SK-N-SH (cell line): Measurements from ENCODE around the gene CALD1. TPM values are rescaled to one million over a fixed set of nuclear protein-coding genes. Genes with fewer than 3 reads are reported as not detected.

Experiments used
- CTCF ChIA-PET: fragments of 300-600, 350-600 bp; formaldehyde crosslinking; extraction: SDS; loops from one replicate; lab custom pipeline; 2021; lab: Yijun Ruan, JAX
- POLR2A ChIA-PET: fragments of 350-600 bp; sonication (Branson Sonifier 250); formaldehyde crosslinking; extraction: SDS; loops from one replicate; lab custom pipeline; 2020; ENCODE audit warnings: antibody characterized with exemption, inconsistent platforms; lab: Yijun Ruan, JAX
- DNase-seq: peaks from one replicate; pipeline ENCODE4 v3.0.0; 2012
- H2AFZ ChIP-seq: fragments of 200-600 bp; sonication (generic); 2 replicates; pipeline ENCODE4 v1.8.1; 2016; ENCODE audit warnings: antibody characterized with exemption, mild to moderate bottlenecking, low read depth
- H3F3A ChIP-seq: fragments of 200-600 bp; sonication (generic); replicated peaks from 2 replicates; pipeline ENCODE3; 2016; ENCODE audit warnings: antibody characterized with exemption, mild to moderate bottlenecking; ENCODE audit not compliant: insufficient read depth
- H3K27ac ChIP-seq, 2 experiments: fragments of 200-500 bp in 1 of 2; fragments of 200-600 bp in 1 of 2; sonication (Bioruptor generic) in 1 of 2; sonication (generic), shearing (Covaris generic) in 1 of 2; 2 replicates each; pipeline versions ENCODE4 v1.5.1 to v1.6.1; 2014 to 2016; ENCODE audit warnings: low read depth in 2 of 2, inconsistent platforms in 1 of 2, low read length in 1 of 2, mild to moderate bottlenecking in 1 of 2, mixed read lengths in 1 of 2
- H3K27me3 ChIP-seq: fragments of 200-600 bp; sonication (generic), shearing (Covaris generic); 2 replicates; pipeline ENCODE4 v1.6.1; 2016; ENCODE audit warnings: mixed run types; ENCODE audit not compliant: insufficient read depth
- H3K36me3 ChIP-seq, 2 experiments: fragments of 200-500 bp in 1 of 2; fragments of 200-600 bp in 1 of 2; sonication (Bioruptor generic) in 1 of 2; sonication (generic) in 1 of 2; replicated peaks in 1 of 2; 2 replicates each; pipeline versions ENCODE3 to v1.5.1; 2014 to 2016; ENCODE audit warnings: low read length in 1 of 2, mild to moderate bottlenecking in 1 of 2; ENCODE audit not compliant: insufficient read depth in 2 of 2, control insufficient read depth in 1 of 2
- H3K4me1 ChIP-seq, 2 experiments: fragments of 200-500 bp in 1 of 2; fragments of 200-600 bp in 1 of 2; sonication (Bioruptor generic) in 1 of 2; sonication (generic), shearing (Covaris generic) in 1 of 2; 2 replicates each; pipeline versions ENCODE4 v1.5.1 to v1.6.1; 2014 to 2016; ENCODE audit warnings: low read depth in 1 of 2, low read length in 1 of 2, mixed run types in 1 of 2; ENCODE audit not compliant: insufficient read depth in 2 of 2, control insufficient read depth in 1 of 2
- H3K4me2 ChIP-seq: fragments of 200-600 bp; sonication (generic), shearing (Covaris generic); 2 replicates; pipeline ENCODE4 v1.6.1; 2017; ENCODE audit warnings: mixed run types
- H3K4me3 ChIP-seq, 2 experiments: fragments of 200-500 bp in 1 of 2; fragments of 200-600 bp in 1 of 2; sonication (Bioruptor generic) in 1 of 2; sonication (generic), shearing (Covaris generic) in 1 of 2; 2 replicates each; pipeline versions ENCODE4 v1.5.1 to v1.8.1; 2014 to 2016; ENCODE audit warnings: low read depth in 2 of 2, inconsistent platforms in 1 of 2, low read length in 1 of 2, mild to moderate bottlenecking in 1 of 2, mixed read lengths in 1 of 2, moderate library complexity in 1 of 2
- H3K79me2 ChIP-seq: fragments of 200-600 bp; sonication (generic); 2 replicates; pipeline ENCODE4 v1.8.1; 2017; ENCODE audit warnings: mild to moderate bottlenecking; ENCODE audit not compliant: insufficient read depth
- H3K9ac ChIP-seq: fragments of 200-600 bp; sonication (generic); 2 replicates; pipeline ENCODE4 v1.6.1; 2017; ENCODE audit warnings: mixed run types
- H3K9me2 ChIP-seq: fragments of 200-600 bp; sonication (generic); 2 replicates; pipeline ENCODE4 v1.6.1; 2017; ENCODE audit warnings: mixed run types
- H3K9me3 ChIP-seq: fragments of 200-600 bp; sonication (generic); 2 replicates; pipeline ENCODE4 v1.6.1; 2017; ENCODE audit warnings: mixed run types, mild to moderate bottlenecking, moderate library complexity
- H4K20me1 ChIP-seq: fragments of 200-600 bp; sonication (generic); 2 replicates; pipeline ENCODE4 v1.6.1; 2017; ENCODE audit warnings: mild to moderate bottlenecking, mixed run types; ENCODE audit not compliant: insufficient read depth
- CHD2 ChIP-seq: fragments of 150-350 bp; IDR thresholded peaks from 2 replicates; pipeline ENCODE4 v1.6.1; 2018; ENCODE audit warnings: low read length; ENCODE audit not compliant: partially characterized antibody
- ELF1 ChIP-seq: IDR thresholded peaks from 2 replicates; pipeline ENCODE4 v1.4.0; 2012
- EZH2phosphoT487 ChIP-seq: fragments of 200-600 bp; sonication (generic); IDR thresholded peaks from 2 replicates; pipeline ENCODE4 v1.6.1; 2017; ENCODE audit warnings: low read depth, mixed run types, mild to moderate bottlenecking, antibody characterized with exemption, moderate library complexity, borderline replicate concordance
- FOSL2 ChIP-seq: IDR thresholded peaks from 2 replicates; pipeline ENCODE4 v1.4.0; 2012; ENCODE audit warnings: low read depth, mild to moderate bottlenecking, moderate library complexity, borderline replicate concordance
- IRF3 ChIP-seq: fragments of 150-350 bp; IDR thresholded peaks from 2 replicates; pipeline ENCODE4 v1.6.1; 2016; ENCODE audit warnings: mild to moderate bottlenecking, low read depth, low read length
- REST ChIP-seq: IDR thresholded peaks from 2 replicates; pipeline ENCODE4 v1.6.1; 2012; ENCODE audit warnings: mild to moderate bottlenecking, low read depth, low read length, moderate library complexity
- RXRA ChIP-seq: IDR thresholded peaks from 2 replicates; pipeline ENCODE4 v1.4.0; 2012; ENCODE audit warnings: low read depth, mild to moderate bottlenecking, borderline replicate concordance
- SIN3A ChIP-seq: IDR thresholded peaks from 2 replicates; pipeline ENCODE4 v1.6.1; 2012; ENCODE audit warnings: low read depth, mild to moderate bottlenecking, low read length, moderate library complexity, borderline replicate concordance
- USF1 ChIP-seq: IDR thresholded peaks from 2 replicates; pipeline ENCODE4 v1.4.0; 2012; ENCODE audit warnings: low read depth, borderline replicate concordance
- USF2 ChIP-seq: fragments of 150-350 bp; IDR thresholded peaks from 2 replicates; pipeline ENCODE4 v1.6.1; 2017; ENCODE audit warnings: antibody characterized with exemption, low read length, low read depth, borderline replicate concordance
- YY1 ChIP-seq: IDR thresholded peaks from 2 replicates; pipeline ENCODE4 v1.4.0; 2012; ENCODE audit warnings: low read depth, mild to moderate bottlenecking
- ZBTB33 ChIP-seq: IDR thresholded peaks from 2 replicates; pipeline ENCODE4 v1.4.0; 2012; ENCODE audit warnings: low read depth, borderline replicate concordance
- WGBS: methylation state at CpG from one replicate; pipeline ENCODE4 v1.1.6; 2017; ENCODE audit warnings: low lambda C conversion rate; 5-methylcytosine and 5-hydroxymethylcytosine counted together
- polyA plus RNA-seq, 3 experiments: library from polyadenylated mRNA; depleted of rRNA; stranded (reverse); fragments of >200 nt; gene quantifications; 2 replicates each; pipeline ENCODE4 v1.2.3, GENCODE V29; 2012

The CALD1 gene
- polyA plus RNA-seq, 1 of the 3 experiments (the other 2 are of a cell fraction), result 299 TPM

GRCh38 chr7:134777470-134777869 is 2.0 kb upstream of the CALD1 start (continued):
- no peak for TF ChIP-seq EZH2phosphoT487
- no peak for TF ChIP-seq CHD2
- no peak for TF ChIP-seq RXRA
- TF ChIP-seq ZBTB33, result no peak
- TF ChIP-seq YY1, result no peak
- TF ChIP-seq USF1, result no peak
- TF ChIP-seq, all 33 proteins: peak for 0

GRCh38 chr7:134777908-134778580 is 1.4 kb upstream of the CALD1 start:
- POLR2A ChIA-PET, result no interaction called here
- peak overlapping the region; percentile 14; the same call in 1 of the 2 replicates for H3K9ac ChIP-seq
- DNase-seq, result no peak
- peaks cover 22 to 37% of the 10 kb centered on the region in 2 experiments for H3K4me1 ChIP-seq
- H3F3A ChIP-seq, result peaks cover 24% of the 10 kb centered on the region
- TF ChIP-seq FOSL2 (no peak), USF2 (no peak)
- 96% methylated on average over 2 of the region's 2 CpGs for WGBS
- no peaks in the 10 kb centered on the region for H3K9me2 ChIP-seq
- no peak overlapping the region; a peak in 1 of 4 replicates for H3K4me3 ChIP-seq
- peaks cover 34% of the 10 kb centered on the region for H3K79me2 ChIP-seq
- peak overlapping the region; percentile 87 to 90 for H3K27ac ChIP-seq
- H3K4me2 ChIP-seq, result peak overlapping the region; percentile 86
- H2AFZ ChIP-seq, result peak overlapping the region; percentile 60; the same call in 1 of the 2 replicates
- H3K9me3 ChIP-seq, result no peaks in the 10 kb centered on the region
- CTCF ChIA-PET, result no interaction called here
- peaks cover 25% of the 10 kb centered on the region for H4K20me1 ChIP-seq
- H3K36me3 ChIP-seq, result peaks cover 11 to 13% of the 10 kb centered on the region in 2 experiments
- H3K27me3 ChIP-seq, result no peaks in the 10 kb centered on the region

- H3K27me3 ChIP-seq, result no peaks in the 10 kb centered on the region
- H2AFZ ChIP-seq, result 0 out of 2 replicates have a peak overlapping the region, but pooled peaks have one; percentile 5
- peak overlapping the region; percentile 69 to 74 for H3K4me3 ChIP-seq
- DNase-seq, result no peak
- ChIA-PET POLR2A (no interaction called here), CTCF (no interaction called here)
- no peaks in the 10 kb centered on the region for H3K9me3 ChIP-seq
- H3K27ac ChIP-seq, result peak overlapping the region; percentile 87 to 90
- TF ChIP-seq SIN3A, result no peak
- TF ChIP-seq ELF1, result no peak
- TF ChIP-seq IRF3, result no peak
- TF ChIP-seq REST, result no peak
- no peaks in the 10 kb centered on the region for H3K9me2 ChIP-seq
- H3K79me2 ChIP-seq, result peaks cover 51% of the 10 kb centered on the region
- peaks cover 24% of the 10 kb centered on the region for H3F3A ChIP-seq
- peaks cover 32 to 39% of the 10 kb centered on the region in 2 experiments for H3K4me1 ChIP-seq
- WGBS, result 2% methylated on average over 4 of the region's 4 CpGs
- peak overlapping the region; percentile 82 for H3K9ac ChIP-seq
- H4K20me1 ChIP-seq, result peaks cover 41% of the 10 kb centered on the region
- H3K4me2 ChIP-seq, result peak overlapping the region; percentile 86
- peaks cover 25 to 30% of the 10 kb centered on the region in 2 experiments for H3K36me3 ChIP-seq
These were observed 269 bp downstream of the CALD1 start for GRCh38 chr7:134779741-134780065.
